ENCODE measurements around the gene HPSE2.

HPSE2 gene

DNA sequence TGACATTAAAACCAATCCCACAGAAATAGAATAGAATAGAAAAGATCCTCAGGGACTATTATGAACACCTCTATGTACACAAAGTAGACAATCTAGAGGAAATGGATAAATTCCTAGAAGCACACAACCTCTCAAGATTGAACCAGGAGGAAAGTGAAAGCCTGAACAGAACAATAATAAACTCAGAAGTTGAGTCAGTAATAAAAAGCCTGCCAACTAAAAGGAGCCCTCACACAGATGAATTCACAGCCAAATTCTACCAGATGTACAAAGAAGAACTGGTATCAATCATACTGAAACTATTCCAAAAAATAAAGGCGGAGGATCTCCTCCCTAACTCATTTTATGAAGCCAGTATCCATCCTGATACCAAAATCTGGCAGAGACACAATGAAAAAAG, 568.6 kb downstream of the HPSE2 start:
- DNase-seq: no peak

DNA sequence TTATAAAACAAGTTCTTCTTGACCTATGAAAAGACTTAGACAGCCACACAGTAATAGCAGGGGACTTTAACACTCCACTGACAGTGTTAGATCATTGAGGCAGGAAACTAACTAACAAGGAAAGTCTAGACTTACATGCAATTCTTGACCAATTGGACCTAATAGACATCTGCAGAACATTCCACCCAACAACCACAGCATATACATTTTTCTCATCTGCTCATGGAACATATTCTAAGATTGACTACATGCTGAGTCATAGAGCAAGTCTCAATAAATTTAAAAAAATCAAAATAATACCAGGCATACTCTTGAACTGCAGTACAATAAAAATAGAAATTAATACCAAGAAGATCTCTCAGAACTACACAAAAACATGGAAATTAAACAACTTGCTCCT, 569.4 kb downstream of the HPSE2 start:
- DNase-seq: no peak

DNA sequence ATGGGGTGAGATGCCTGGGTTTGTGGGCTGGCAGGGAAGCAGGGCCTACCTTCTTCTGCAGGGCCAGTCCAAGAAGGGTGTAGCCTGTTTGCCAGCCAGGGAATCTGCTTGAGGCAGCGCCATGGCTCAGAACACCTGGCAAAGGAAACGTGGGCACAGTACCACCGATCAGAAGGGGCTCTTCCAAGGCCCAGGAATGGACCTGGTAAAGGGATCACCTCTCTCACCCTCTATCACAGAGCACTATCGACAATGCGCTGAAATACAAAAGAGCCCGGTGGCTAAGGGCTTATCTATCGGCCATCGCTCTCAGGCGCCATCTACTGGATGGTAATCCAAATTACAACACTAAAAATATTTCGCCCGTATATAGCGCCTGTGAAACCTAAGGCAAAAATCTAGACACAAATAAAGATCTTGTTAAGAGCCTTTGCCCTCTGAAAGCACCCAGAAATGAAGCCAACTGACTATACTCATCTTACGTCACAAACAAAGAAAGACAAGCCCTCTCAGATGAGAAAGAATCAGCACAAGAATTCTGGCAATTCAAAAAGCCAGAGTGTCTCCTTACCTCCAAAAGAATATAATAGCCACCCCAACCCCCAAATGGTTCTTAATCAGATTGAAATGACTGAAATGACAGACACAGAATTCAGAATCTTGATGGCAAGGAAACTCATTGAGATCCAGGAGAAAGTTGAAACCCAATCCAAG, 571.2 kb downstream of the HPSE2 start:
- DNase-seq: no peak

DNA sequence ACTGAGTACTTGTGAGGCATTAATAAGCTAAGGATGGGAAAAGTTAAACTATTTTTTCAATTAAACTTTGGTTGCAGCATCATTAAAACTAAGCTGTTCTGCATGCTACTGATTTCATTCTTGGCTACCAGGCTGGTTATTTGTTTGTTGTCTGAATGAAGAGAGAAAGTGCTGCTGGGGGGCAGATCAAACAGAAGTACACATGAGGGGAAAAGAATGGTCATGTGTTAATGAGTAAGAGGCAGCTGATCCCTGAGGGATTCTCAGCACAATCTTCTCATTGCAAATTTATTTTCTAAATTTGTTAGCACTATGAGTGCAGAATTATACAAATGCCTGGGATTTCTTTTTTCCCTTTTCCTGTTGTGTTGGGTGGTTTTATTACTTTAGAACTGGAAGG, 575.7 kb downstream of the HPSE2 start:
- DNase-seq: no peak

DNA sequence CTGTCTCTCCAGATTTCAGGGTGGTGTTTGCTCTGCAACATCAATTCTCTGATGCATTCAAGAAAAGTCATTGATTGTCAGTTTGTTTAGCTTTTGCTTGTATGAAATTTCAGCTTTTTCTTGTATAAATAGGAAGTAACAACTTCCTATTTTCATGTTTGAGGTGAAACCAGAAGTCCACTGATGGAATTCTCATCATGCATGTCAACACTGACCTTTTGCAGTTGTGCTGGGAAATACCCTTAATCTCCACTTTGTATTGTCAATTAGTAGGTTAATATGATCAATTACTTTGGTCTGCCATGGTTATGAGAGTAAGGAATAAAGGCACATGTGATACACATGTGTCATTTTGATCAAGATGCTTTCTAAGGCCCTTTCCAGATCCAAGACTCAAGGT, 580.2 kb downstream of the HPSE2 start:
- no peak for DNase-seq

DNA sequence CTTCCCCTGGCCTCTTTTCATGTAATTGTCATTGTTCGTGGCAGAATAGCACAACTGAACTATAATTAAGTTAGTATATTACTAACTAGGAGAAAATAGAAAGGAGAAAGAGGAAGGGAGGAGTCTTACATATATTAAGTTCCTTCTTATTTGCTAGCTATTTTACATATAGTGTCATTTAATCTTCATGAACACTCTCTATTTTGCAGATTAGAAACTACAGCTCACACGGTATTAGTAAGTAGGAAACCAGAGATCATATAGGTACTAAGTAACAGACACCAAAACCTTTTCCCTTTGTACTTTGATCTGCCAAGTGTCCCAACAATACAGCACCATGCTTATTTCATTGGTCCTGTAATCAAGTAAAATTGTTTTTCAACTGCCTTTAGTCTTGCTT, 586.5 kb downstream of the HPSE2 start:
- DNase-seq: no peak

DNA sequence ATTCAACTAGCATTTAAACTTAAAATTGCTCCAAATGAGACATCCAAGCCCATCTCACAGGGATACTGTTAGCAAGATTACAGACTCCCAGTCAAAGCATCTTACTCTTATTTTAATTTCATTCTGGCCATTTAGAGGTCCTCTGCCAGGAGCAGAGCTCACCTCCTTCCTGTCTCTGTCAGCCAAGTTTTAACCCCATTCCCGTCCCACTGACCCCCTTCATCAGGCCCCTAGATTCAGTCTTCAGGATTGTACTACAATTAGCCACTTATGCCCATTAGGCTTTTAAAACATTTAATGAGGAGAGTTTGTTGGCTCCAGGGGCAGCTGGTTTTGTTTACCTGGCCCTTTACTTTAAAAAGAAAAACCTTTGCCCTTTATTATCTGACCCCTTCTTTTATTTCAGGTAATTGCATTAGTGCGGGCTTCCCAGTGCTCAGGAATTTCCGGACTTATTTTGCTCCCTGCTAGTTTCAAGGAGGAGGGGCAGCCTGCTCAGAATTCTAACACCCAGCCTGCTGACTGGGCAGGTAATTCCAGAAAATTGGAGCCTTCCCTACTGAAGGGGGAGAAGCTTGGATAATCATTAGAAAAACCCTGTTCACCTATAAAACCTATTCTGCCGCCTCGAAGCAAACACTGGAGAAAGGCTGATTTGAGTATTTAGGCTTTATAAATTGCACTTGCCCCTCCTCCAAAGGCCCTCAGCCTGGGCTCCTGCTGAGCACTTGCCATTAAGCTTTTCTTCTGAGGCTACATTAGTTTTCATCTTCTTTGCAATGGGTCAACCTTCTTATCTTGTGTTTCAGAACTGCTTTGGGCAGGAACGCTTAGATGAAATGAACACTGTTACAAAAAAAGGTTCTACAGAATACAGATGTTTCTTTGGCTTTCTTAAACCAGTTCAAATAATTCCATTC, 588.4 kb downstream of the HPSE2 start:
- DNase-seq: no peak

DNA sequence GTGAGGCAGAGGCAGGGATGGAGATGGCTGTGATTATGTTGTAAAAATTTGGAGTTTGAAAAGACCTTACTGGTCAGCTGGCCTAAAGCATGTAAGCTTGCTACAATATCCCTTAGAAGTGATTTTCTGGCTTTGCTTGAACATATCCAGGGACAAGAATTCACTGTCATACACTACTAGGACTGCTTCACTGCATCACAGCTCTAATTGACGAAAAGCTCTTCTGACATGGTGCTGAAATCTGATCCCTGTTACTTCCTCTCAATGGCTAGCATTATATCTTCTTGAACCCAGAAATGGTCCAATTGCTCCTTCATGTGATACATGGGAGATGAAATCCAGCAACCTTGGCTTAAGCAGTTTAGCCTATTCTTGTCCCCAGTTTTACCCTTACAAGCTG, 591.2 kb downstream of the HPSE2 start:
- no peak for DNase-seq

DNA sequence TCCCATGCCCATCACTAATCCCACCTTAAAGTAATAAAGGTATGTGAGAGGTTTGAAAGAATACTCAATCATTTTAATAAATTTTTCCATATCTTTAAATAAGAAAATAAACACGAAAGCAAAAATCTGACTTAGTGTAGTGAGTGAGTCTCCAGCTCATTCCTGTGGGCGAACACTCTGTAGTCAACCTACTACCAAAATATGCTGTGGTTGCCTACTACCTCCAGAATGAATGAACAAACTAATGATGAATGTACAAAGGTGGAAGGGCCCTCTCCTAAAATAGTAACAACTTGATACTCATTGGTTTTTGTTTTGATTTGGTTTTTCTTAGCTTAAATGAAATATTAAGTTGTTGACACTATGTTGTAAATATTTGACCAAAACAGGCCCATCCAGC, 593.4 kb downstream of the HPSE2 start:
- DNase-seq: no peak

DNA sequence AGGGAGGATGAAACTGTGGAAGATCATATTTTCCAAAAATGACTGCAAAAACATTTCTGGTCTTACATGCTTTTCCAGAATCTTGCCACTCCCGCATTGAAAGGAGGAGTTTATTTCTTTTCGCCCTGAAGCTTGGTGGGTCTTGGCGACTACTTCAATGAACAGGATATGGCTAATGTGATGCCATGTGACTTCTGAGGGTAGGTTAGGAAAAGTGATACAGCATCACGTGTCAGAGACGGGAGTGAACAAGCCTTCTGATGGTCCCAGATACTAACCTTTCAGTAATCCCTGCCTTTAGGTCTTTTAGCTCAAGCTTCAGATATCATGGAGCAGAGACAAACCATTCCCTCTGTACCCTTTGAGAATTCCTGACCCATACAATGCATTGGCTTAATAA, 596.7 kb downstream of the HPSE2 start:
- DNase-seq: no peak

DNA sequence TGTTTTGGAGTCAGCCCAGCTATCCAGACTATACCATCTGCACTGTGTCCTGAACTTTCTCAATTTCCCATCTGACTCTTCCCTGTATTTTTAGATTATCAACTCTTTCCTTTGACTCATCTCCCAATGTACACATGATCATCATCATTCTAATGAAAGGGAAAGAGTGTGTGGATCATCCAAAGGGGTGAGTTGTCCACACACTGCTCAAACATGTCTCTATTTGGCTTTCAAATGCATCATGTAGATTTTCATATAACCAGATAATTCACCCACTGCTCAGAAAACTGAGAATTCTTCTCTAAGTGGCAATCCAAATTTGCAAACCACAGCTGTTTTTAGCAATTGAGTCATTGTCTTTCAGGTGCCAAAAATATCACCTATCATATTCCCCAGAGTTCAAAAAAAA, 598.7 kb downstream of the HPSE2 start:
- DNase-seq: no peak

DNA sequence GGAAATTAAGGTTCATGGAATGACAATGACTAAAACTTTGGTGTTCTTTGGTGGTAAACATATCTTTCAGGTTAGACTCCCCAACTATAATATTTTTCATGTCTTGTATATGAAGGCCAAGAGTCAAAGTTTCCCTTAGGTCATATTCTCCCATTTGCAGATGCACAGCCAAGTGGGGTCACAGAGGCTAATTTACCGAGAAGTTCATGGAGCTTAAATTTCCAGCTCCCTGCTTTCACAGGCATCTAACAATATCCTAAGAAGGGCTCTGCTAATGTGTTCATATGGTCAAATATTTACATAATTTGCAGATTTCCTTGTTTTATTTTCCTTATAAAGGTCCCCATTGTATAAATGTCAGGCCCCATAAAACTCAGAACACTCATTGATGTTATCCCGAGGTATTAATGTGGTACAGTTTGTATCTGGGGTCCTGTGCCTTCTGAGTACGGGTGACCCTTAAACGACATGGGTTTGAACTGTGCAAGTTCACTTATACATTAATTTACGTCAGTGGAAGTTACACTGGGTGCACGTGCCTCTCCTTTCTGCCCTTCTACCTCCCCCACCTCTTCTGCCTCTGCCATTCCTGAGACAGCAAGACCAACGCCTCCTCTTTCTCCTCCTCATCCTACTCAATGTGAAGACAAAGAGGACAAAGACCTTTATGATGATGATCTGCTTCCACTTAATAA, 603.0 kb downstream of the HPSE2 start:
- no peak for DNase-seq

DNA sequence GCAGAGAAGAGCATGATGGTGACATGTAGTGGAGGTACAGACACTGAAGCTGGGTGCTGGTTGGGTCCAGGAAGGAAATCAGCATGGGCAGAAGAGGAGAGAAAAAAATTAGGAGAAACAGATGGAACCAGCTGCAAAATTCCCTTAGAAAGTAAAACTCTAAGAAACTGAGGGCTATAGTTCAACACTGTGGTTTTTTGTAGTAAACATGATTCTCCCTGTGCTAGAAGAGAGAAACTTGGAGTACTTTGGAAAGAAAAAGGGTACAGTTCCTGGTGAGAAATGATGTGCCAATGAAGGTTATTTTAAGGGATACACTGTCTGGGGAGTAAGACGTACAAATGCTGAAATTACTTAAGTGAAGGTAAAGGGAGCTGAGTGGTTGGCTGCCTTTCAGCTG, 607.4 kb downstream of the HPSE2 start:
- no peak for DNase-seq

DNA sequence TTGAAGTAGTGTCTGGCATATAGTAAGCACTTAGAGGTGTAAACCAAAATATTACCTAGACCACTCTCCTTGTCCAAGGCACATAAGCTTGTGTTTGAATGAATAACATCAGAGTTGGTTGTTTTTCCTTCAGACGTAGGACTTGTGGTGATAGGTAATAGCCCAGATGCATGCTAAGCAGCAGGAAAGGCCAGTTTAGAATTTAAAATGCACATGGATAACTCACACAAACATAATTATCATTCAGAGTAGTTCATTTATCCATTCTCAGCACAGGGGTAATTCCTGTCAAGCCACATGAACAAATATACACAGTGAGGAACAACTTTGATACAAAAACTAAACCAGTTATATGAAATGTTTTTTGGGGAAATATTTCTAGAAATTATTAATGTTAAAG, 607.9 kb downstream of the HPSE2 start:
- DNase-seq: no peak

DNA sequence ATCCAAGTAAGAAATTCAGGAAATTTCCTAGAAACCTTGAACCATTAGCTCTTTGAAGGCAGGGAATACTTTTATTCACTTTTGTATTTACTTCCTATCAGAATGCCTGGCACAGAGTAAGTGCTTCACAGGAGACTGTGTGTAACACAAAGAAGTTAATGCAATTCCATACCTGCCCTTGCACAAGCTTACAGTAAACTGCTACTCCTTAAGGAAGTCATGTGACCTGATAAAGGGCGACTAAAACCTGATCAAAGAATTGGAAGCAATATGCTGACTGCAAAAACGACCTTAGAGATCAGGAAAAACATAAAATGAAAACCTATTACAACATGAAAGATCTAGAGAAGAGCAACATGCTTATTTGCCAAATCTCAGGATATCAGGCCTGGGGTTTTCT, 610.7 kb downstream of the HPSE2 start:
- no peak for DNase-seq

DNA sequence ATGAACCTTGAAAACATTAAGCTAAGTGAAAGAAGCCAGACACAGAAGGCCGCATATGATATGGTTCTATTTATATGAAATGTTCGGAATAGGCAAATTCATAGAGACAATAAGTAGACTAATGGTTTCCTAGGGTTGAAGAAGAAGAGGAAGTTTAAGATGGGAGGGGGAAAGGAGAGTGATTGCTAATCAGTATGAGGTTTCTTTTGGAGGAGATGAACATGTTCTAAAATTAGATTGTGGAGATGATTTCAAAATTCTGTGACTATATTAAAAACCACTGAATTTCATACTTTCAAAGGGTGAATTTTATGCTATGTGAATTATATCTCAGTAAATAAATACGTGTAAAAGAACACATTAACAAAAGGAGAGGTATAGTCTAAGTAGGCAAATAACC, 612.5 kb downstream of the HPSE2 start:
- no peak for DNase-seq

DNA sequence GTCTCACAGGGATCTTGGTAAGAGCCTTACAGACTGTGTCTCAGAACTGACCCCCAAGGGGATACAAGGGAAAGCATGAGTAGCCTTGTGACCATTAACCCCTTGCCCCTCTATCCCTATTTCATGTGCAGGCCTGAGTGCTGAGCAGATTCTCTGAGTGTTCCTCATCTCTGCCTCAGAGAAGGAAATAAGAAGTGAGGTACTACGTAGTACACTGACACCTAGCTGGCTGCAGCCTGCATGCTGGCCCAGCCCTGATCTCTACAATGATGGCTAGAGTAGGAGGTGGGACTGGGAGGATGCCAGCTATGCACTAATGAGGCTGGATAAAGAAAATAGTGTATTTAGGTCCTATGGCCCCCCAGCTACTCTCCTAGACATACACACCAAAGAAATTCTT, 614.0 kb downstream of the HPSE2 start:
- no peak for DNase-seq

DNA sequence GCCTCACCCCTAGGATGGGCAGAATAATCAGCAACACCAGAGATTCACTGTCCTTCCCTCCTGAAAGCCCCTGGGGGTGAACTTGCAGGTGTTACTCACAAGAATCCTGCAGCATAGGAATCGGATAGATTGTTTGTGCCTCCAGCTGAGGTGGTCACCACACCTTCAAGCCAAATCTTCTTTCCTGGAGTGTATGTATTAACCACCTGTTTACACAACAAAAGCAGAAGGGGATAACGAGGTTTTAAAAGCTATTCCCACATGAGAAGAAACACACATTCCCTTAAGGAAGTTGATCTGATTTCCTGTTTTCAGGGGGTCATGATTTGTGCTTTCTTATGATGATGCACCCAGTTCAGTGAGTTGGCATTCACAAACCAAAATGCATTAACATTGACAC, 615.1 kb downstream of the HPSE2 start:
- no peak for DNase-seq

DNA sequence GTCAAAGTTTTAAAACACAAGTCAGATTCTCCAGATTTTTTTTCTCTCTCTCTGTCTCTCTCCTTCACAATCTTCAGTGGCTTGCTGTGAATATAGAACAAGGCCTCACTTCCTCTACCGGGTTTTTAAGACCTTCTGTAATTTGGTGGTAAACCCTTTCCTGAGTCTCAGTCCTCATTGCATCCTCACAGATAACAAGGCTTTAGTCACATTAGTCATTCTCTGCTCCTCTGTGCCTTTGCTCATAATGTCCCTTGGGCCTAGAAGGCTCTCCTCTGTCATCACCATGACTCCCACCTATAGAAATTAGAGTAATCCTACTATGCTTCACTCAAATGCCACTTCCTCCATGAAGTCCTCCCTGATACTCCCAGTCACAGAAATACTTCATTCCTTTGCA, 616.2 kb downstream of the HPSE2 start:
- DNase-seq: no peak

DNA sequence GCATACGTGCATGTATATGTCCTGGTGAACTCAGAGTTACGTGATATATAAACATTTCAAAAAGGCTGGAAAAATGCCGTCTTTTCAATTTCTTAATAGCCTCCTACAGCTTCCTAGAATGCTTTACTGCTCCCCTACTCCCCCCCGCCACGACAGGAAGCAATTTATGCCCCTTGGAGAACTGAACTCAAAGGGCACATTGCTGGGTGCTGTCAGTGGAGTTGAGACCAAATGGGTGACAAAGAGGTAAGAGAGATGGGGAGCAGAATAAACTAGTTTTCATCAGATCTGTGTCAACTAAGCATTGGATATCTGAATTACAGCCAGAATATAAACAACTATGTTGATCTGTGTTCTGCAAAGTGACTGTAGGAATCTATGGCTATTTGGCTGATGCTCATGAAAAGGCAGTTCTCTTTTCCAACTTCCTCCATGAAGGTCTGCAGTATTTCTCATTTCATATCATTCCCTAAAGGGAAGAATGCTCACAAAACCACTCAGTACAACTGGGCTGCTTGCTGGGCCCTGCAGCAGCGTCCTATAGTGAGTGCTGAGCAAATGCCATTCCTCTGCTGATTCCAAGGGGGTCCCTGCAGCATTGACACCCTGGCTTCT, 617.6 kb downstream of the HPSE2 start:
- no peak for DNase-seq

DNA sequence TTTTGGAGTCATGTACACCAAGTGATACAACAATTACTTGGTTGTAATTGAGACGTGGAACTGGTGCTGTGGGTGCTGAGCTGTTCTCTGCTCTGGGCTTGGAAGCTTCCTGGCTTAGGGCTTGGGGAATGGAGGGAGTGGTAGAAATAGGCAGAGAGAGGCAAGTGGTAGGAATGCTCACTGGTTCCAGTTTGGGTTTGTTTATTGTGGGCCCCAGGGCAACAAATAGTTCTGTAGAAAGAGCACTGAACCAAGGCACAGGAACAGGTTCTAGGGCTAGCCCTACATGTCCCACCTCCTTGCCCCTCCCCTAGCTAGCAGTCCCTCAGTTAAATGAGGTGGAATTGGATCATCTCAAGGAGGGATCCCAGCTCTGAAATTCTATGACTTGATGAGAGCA, 622.2 kb downstream of the HPSE2 start:
- no peak for DNase-seq

DNA sequence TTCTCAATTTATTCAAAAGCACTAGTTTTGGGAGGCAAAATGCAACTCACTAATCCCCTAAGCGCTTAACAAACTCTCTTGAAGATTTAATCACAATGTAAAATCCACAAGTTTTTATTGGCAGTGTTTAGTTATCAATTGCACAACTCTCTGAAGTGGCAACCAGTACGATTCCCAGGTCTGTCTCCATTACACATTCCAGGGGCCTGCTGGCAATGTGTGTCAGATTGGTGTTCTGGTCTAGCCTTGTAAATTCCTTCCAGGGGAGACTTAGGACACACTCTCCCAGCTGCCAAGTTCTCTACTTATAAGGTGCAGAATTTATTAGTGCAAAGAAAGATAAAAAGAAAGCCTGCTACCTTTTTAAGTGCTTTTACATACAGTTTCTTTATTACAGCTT, 624.2 kb downstream of the HPSE2 start:
- DNase-seq: no peak

DNA sequence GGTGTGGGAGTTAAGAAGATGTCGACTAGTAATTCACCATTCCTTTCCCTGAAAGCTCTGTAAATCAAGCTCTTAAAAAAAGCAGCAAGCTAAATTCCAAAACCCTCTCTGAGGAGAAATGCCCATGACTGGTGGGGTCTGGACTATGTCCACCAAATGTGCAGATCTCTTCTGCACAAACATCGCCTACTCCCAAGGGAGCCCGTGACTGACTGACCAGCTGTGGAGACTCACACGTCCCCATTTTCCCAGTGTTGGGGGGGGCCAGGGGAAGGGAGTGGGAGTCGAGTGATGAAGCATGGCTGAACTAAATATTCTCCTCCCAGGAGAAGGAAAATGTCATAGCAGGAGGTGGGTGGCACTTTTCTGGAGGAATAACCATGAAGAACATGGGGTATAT, 624.8 kb downstream of the HPSE2 start:
- no peak for DNase-seq

DNA sequence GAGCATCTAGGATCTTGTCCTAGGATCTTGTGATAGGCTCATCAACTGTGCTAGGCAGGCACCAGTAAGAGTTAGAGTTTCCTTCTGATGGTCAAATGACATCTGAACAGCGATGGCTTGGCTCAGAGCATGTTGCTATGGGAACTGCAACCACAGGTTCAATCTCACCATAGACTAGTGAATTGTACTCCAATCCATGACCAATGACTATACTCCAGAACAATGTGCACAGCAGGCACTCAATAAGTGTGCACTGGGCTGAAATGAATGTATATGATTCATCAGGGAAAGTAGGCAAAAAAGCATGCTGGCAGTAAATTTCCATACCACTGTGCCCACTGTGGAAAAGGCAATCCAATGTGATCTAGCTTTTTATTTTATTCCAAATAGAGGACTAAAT, 625.4 kb downstream of the HPSE2 start:
- DNase-seq: no peak

Measured in activated effector memory CD4-positive, alpha-beta T cell treated with anti-CD3 and anti-CD28 coated beads, Interleukin-2, amount 50 U/mL, for 16 hours (primary cell).